ENCODE data around the gene SLC6A4. TPM values are rescaled to one million over a fixed set of nuclear protein-coding genes. Genes with fewer than 3 reads are reported as not detected.
A peak's percentile ranks its signal among the peaks of the same experiment; 100 is the strongest.
"Not testable (repeated sequence)": the region's sequence is repeated elsewhere in the genome, so short reads cannot be mapped to it uniquely, and the experiment has no call there.

The SLC6A4 gene
- total RNA-seq, 1 donor from 2014 or later = 1.2 TPM

DNA sequence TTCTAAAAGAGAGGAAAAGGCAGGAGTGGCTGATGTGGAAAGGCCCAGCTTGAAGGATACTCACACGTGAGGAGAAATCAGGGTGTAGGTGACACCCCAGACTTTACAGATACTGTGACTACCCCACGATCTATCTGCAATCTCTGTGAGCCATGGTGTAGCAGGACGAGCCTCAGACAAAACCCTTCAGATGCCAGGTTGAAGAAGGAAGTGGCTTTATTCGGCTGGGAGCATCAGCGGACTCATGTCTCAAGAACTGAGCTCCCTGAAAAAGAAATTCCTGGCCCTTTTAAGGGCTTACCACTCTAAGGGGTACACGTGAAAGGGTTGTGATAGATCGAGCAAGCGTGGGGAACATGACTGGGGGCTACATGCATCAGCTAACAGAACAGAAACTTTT is 4.7 kb upstream of the SLC6A4 start:
- DNase-seq (ENCODE audit: low spot score in 2 of 2) (no peak), FAIRE-seq (no peak)

GRCh38 chr17:30239089-30239462 is 3.6 kb upstream of the SLC6A4 start:
- FAIRE-seq = no peak
- no peak for DNase-seq (ENCODE audit: low spot score in 2 of 2)

- DNase-seq (ENCODE audit: low spot score in 2 of 2) (no peak), FAIRE-seq (no peak)
Measured at GRCh38 chr17:30238387-30239088, 3.0 kb upstream of the SLC6A4 start.

DNA sequence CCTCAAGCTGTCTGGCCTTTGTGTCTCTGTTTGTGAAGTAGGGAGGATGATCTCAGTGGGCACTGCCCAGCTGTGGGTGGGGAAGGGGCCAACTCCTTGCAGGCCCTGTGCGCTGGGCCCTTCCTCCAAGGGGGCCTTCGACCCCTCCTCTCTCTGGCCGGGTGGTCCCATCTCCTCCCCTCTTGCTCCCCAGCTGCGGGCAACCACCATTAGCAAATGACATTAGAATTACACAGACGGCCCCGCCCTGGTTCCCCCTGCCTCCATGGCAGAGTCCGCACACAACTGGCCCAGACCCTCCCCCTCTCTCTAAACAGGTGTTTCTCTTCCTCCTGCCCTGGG is 2.5 kb upstream of the SLC6A4 start:
- FAIRE-seq (no peak), DNase-seq (ENCODE audit: low spot score in 2 of 2) (no peak)

DNA sequence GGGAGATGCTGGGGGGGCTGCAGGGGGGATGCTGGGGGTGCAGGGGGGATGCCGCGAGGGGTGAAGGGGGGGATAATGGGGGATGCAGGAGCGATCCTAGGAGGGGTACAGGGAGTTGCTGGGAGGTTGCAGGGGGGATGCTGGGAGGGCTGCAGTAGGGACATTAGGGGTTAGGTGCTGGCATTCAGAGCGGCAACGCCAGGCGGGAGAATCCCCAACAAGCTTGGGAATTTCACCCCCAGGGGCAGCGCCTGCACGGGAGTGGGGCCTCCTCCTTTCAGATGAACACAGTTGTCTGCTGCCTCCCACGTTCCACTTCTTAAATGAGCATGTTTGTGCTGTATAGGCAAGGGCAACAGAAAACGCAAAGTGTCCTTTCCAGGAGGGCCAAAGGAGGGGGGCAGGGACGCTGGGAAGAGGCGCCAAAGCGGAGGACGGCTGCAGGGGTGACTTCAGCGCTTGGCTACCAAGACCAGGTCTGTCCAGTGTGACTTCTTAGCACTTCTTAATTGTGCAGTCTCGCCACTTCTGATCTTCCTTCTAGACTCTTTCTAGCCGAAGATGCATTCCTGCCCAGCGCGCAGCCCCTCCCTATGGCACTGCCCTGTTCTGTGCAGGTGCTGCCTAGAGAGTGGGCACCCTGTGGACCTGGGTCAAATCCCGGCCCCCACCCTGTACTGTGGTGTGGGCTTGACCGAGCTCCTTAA is 2.0 kb upstream of the SLC6A4 start:
- DNase-seq (ENCODE audit: low spot score in 2 of 2) (no peak), FAIRE-seq (no peak)

- DNase-seq (ENCODE audit: low spot score in 2 of 2) (peak; percentile 55 to 65), FAIRE-seq (no peak)
Measured at GRCh38 chr17:30236766-30237165, 1.3 kb upstream of the SLC6A4 start.

DNA sequence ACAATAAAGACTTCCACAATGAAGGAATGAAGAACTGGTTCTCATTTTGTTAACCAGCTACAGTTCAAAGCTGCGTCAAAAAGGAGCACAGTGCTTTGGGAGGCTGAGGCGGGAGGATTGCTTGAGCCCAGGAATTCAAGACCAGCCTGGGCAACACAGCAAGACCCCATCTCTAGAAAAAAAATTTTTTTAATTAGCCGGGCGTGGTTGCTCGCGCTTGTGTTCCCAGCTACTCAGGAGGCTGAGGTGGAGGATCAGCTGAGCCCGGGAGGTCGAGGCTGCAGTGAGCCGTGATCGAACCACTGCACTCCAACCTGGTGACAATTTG is 764 bp upstream of the SLC6A4 start:
- DNase-seq (ENCODE audit: low spot score in 2 of 2) = no peak
- no peak for FAIRE-seq

GRCh38 chr17:30234964-30235363 is 533 bp downstream of the SLC6A4 start:
- no peak for DNase-seq (ENCODE audit: low spot score in 2 of 2)
- FAIRE-seq = no peak

DNA sequence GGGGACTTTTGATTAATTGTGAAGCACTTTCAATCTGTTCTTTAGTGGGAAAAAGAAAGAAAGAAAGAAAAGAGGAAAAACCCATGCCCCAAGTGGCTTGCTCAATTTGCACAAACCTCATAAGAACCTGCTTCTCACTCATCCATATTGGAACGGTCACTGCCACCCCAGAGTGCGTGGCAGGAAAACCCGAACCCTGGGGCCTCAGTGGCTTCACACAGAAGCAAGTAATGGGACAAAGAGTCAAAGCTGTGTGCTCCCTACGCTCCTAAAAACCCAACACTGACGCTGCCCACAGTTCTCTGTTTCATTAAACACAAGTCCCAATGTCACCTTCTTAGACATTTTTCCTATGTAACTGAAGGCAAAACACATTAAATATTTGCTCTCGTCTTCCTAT is 1.2 kb downstream of the SLC6A4 start:
- DNase-seq (ENCODE audit: low spot score in 2 of 2) (no peak), FAIRE-seq (no peak)

DNA sequence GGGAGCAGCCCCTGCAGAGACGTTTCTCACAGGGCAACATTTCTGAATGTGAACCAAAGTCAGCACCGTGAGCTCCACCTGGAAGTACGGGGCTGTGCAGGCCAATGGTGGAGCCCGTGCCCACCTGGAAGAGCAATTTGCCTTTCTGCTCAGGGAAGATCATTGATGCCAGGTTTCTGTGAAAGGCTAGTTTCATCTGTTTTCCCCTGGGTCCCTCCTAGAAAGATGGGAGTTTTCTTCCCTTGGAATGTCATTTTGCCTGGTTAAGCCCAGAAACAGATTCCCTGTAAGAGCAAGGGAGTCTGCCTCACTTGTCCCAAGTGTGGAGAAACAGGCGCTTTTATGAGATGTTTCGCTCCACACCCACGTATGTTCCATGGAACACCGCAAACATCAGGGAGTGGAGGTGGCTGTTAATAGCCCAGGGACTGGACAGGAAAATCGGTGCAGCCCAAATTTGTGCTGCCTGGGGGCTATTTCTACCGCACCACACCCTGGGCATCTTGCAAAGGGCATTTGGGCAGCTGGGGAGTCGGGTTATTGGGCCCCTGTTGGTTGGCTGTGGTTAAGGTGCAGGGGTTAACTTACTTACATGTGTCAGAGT is 2.6 kb downstream of the SLC6A4 start:
- FAIRE-seq (no peak), DNase-seq (ENCODE audit: low spot score in 2 of 2) (no peak)

DNA sequence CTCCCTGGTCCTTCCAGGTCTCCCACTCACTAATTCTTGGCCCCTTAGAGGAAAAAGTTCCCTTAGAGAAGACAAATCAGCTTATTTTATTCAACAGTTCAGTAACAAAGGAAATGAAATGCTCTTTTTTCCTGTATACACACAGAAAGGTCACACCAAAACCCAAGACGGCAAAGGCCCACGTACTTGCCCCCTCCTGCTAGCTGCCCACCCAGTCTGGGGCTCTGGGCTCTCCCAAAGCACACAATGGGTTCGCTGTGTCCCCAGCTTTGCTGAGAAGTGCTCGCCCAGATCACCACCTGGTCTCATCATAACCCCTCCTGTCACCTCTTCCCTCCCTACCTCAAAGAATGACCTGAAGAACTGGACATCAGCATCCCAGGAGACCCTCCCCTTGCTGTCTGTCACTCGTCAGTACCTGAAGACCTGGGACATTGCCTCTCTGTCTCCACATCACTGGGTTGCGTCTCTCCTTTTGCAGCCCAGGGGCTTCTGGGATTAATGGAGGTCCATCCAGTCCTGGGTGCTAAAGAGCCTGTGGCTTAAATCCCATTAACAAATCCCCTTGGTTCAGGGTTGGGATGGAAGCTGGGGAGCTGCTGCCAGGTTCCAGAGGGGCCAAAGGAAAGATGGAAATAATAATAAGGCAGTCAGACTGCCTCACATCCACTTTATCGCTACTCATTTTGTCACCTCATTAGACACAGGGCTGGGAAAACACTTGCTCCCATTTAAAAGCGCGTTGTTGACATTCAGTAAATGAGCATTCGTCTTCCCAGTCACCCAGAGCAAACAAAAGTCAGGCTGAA is 3.3 kb downstream of the SLC6A4 start:
- FAIRE-seq = no peak

GRCh38 chr17:30230596-30231125 is 4.8 kb downstream of the SLC6A4 start:
- no peak for FAIRE-seq

More for the DNA sequence above, 3.3 kb downstream of the SLC6A4 start:
- no peak for DNase-seq (ENCODE audit: low spot score in 2 of 2)

GRCh38 chr17:30230009-30230408 is 5.5 kb downstream of the SLC6A4 start:
- DNase-seq (ENCODE audit: low spot score in 2 of 2); FAIRE-seq: not testable (repeated sequence)

More at GRCh38 chr17:30230596-30231125, 4.8 kb downstream of the SLC6A4 start:
- DNase-seq (ENCODE audit: low spot score in 2 of 2) = no peak

DNA sequence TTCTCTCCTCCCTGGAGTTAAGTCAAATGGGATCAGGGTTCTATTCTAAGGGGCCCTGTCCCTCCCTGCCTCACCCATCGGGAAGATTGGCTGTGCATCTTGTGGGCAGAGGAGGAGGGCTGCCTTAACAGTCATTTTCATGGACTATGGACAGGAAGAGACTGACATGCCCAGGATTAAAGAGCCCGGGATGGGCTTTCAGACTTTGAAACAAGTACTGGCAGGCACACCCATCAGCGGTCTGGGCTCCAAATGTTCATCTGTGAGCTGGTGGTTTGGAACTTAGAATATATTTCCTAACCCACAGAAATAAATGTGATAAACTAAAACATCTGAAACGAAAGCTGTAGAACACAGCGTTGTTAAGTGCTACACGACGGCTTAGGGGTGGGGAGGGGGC is 6.5 kb downstream of the SLC6A4 start:
- DNase-seq (ENCODE audit: low spot score in 2 of 2) (no peak), FAIRE-seq (no peak)

GRCh38 chr17:30228011-30228410 is 7.5 kb downstream of the SLC6A4 start:
- FAIRE-seq (no peak), DNase-seq (ENCODE audit: low spot score in 2 of 2) (no peak)

- no peak for FAIRE-seq
Measured at GRCh38 chr17:30226878-30227277, 8.6 kb downstream of the SLC6A4 start.

GRCh38 chr17:30225919-30226553 is 9.5 kb downstream of the SLC6A4 start:
- DNase-seq (ENCODE audit: low spot score in 2 of 2) (no peak), FAIRE-seq (no peak)

More at GRCh38 chr17:30226878-30227277, 8.6 kb downstream of the SLC6A4 start:
- no peak for DNase-seq (ENCODE audit: low spot score in 2 of 2)

GRCh38 chr17:30225112-30225511 is 10.4 kb downstream of the SLC6A4 start:
- DNase-seq (ENCODE audit: low spot score in 2 of 2) (no peak), FAIRE-seq (no peak)

GRCh38 chr17:30224419-30224960 is 11.0 kb downstream of the SLC6A4 start:
- FAIRE-seq (no peak), DNase-seq (ENCODE audit: low spot score in 2 of 2) (no peak)

- FAIRE-seq (no peak), DNase-seq (ENCODE audit: low spot score in 2 of 2) (no peak)
Measured at GRCh38 chr17:30222721-30223175, 12.7 kb downstream of the SLC6A4 start.

Data from frontal cortex (tissue), 4 donors.